ENCODE measurements around the gene NTNG2.

Gene NTNG2

DNA sequence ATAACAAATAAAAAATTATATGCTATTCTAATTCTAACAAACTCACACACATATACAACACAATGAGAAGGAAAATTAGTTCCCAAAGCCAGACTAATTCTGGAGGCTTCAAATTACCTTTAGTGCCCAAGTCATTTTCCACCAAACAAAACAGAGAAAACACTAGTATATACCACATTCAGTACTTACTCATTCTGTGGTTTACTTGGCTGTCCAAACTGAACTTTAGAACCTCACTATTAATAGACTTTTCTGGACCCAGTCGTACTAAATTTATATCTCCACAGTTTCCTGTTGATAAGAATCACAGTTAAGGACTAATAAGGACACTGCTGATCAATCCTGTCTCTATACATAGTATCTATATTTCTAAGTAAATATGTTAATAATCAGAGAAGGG is 126.5 kb downstream of the NTNG2 start:
- no peaks in the 10 kb centered on the region for H3K27me3 ChIP-seq (replicated peaks; ENCODE audit: insufficient read depth, low read length)
- TF ChIP-seq, protein P1, sequence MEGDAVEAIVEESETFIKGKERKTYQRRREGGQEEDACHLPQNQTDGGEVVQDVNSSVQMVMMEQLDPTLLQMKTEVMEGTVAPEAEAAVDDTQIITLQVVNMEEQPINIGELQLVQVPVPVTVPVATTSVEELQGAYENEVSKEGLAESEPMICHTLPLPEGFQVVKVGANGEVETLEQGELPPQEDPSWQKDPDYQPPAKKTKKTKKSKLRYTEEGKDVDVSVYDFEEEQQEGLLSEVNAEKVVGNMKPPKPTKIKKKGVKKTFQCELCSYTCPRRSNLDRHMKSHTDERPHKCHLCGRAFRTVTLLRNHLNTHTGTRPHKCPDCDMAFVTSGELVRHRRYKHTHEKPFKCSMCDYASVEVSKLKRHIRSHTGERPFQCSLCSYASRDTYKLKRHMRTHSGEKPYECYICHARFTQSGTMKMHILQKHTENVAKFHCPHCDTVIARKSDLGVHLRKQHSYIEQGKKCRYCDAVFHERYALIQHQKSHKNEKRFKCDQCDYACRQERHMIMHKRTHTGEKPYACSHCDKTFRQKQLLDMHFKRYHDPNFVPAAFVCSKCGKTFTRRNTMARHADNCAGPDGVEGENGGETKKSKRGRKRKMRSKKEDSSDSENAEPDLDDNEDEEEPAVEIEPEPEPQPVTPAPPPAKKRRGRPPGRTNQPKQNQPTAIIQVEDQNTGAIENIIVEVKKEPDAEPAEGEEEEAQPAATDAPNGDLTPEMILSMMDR (IDR thresholded peaks at IDR 0.05; ENCODE audit: low read length), result no peak
- TF ChIP-seq EZH2phosphoT487 (IDR thresholded peaks at IDR 0.05; ENCODE audit: low read length) (no peak), EZH2 (optimal IDR thresholded peaks at IDR 0.05; ENCODE audit: low read depth, low read length) (no peak)
- DNase-seq, result no peak

DNA sequence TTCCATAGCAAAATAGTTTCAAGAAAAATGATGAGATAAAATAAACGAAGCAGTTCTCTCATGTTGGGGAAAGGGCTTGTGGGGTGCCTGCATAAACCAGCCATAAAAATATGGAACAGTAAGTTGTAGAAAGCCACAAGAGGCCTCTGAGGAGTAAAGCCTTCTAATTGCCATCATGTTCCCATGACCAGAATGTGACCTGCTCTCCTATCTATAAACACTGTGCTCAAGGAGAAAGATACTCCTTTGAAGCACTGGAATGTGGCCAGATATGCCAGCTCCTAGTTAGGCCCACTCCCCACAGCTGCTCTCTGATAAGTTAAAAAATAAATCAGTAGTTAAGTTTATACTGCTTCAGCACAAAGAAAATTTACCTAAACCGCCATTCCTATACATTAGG is 127.1 kb downstream of the NTNG2 start:
- Histone ChIP-seq H3K9me3 (replicated peaks; ENCODE audit: insufficient read depth, low read length) (no peaks in the 10 kb centered on the region), H3K9ac (ENCODE audit: low read length) (no peak overlapping the region), H2AFZ (ENCODE audit: low read length) (no peak overlapping the region), H3F3A (ENCODE audit: insufficient read depth, low read length) (no peaks in the 10 kb centered on the region), H3K4me3 (ENCODE audit: low read length) (no peak overlapping the region), H3K36me3 (replicated peaks; ENCODE audit: insufficient read depth, low read length) (no peaks in the 10 kb centered on the region), H3K4me2 (ENCODE audit: low read depth, low read length) (no peak overlapping the region), H3K79me2 (ENCODE audit: low read length) (no peaks in the 10 kb centered on the region), H3K27me3 (replicated peaks; ENCODE audit: insufficient read depth, low read length) (no peaks in the 10 kb centered on the region), H3K4me1 (ENCODE audit: low read length) (no peaks in the 10 kb centered on the region), H3K27ac (ENCODE audit: low read length) (no peak overlapping the region), H3K9me2 (replicated peaks; ENCODE audit: insufficient read depth, low read length) (no peaks in the 10 kb centered on the region), H4K20me1 (ENCODE audit: insufficient read depth, low read length) (no peaks in the 10 kb centered on the region)
- DNase-seq, result no peak
- TF ChIP-seq EZH2 (optimal IDR thresholded peaks at IDR 0.05; ENCODE audit: low read depth, low read length) (no peak), EZH2phosphoT487 (IDR thresholded peaks at IDR 0.05; ENCODE audit: low read length) (no peak)
- TF ChIP-seq, protein P1 (IDR thresholded peaks at IDR 0.05; ENCODE audit: low read length), result no peak

More for the DNA sequence above, 126.5 kb downstream of the NTNG2 start:
- Histone ChIP-seq H3K4me3 (ENCODE audit: low read length) (no peak overlapping the region), H3K9ac (ENCODE audit: low read length) (no peak overlapping the region), H3F3A (ENCODE audit: insufficient read depth, low read length) (no peaks in the 10 kb centered on the region), H2AFZ (ENCODE audit: low read length) (no peak overlapping the region), H3K27ac (ENCODE audit: low read length) (no peak overlapping the region), H3K36me3 (replicated peaks; ENCODE audit: insufficient read depth, low read length) (no peaks in the 10 kb centered on the region), H3K4me1 (ENCODE audit: low read length) (no peaks in the 10 kb centered on the region), H3K9me3 (replicated peaks; ENCODE audit: insufficient read depth, low read length) (no peaks in the 10 kb centered on the region), H3K4me2 (ENCODE audit: low read depth, low read length) (no peak overlapping the region), H3K9me2 (replicated peaks; ENCODE audit: insufficient read depth, low read length) (no peaks in the 10 kb centered on the region), H4K20me1 (ENCODE audit: insufficient read depth, low read length) (no peaks in the 10 kb centered on the region), H3K79me2 (ENCODE audit: low read length) (no peaks in the 10 kb centered on the region)

DNA sequence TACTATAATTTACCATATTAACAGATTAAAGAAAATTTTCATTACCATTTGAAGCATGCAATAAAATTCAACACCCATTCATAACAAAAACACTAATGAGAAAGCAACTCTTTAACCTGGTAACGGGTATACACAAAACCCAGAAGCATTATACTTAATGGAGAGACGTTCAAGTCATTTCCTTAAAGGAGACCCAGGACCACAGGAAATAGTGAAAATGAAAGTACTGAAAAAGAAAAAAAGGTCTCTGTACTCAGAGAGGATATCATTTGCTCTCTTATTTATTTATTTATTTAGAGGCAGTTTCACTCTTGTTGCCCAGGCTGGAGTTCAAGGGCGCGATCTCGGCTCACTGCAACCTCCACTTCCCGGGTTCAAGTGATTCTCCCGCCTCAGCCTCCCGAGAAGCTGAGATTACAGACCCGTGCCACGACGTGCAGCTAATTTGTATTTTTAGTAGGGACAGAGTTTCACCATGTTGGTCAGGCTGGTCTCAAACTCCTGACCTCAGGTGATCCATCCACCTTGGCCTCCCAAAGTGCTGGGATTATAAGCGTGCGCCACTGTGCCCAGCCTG is 131.4 kb downstream of the NTNG2 start:
- H3K4me2 ChIP-seq (ENCODE audit: low read depth, low read length), result no peak overlapping the region
- H2AFZ ChIP-seq (ENCODE audit: low read length), result no peak overlapping the region
- H3K36me3 ChIP-seq (replicated peaks; ENCODE audit: insufficient read depth, low read length), result peaks cover 15% of the 10 kb centered on the region
- no peak for DNase-seq
- H3K27me3 ChIP-seq (replicated peaks; ENCODE audit: insufficient read depth, low read length), result no peaks in the 10 kb centered on the region
- no peaks in the 10 kb centered on the region for H3K79me2 ChIP-seq (ENCODE audit: low read length)
- H3K4me1 ChIP-seq (ENCODE audit: low read length), result no peaks in the 10 kb centered on the region
- H3F3A ChIP-seq (ENCODE audit: insufficient read depth, low read length), result no peaks in the 10 kb centered on the region
- H3K9me3 ChIP-seq (replicated peaks; ENCODE audit: insufficient read depth, low read length), result no peaks in the 10 kb centered on the region
- H4K20me1 ChIP-seq (ENCODE audit: insufficient read depth, low read length), result no peaks in the 10 kb centered on the region
- TF ChIP-seq EZH2phosphoT487 (IDR thresholded peaks at IDR 0.05; ENCODE audit: low read length), result no peak
- TF ChIP-seq, protein P1 (IDR thresholded peaks at IDR 0.05; ENCODE audit: low read length), result no peak
- TF ChIP-seq EZH2 (optimal IDR thresholded peaks at IDR 0.05; ENCODE audit: low read depth, low read length), result no peak
- H3K4me3 ChIP-seq (ENCODE audit: low read length), result no peak overlapping the region
- no peak overlapping the region for H3K9ac ChIP-seq (ENCODE audit: low read length)
- H3K9me2 ChIP-seq (replicated peaks; ENCODE audit: insufficient read depth, low read length), result no peaks in the 10 kb centered on the region
- no peak overlapping the region for H3K27ac ChIP-seq (ENCODE audit: low read length)
